HG03354 (cell line): ENCODE measurements around the gene SMURF1.

Experiments used
- ATAC-seq: cut with Tn5 transposase; IDR thresholded peaks from one replicate; pipeline ENCODE4 v1.9.1; 2021; ENCODE audit warnings: mild to moderate bottlenecking; ENCODE audit not compliant: unreplicated experiment, poor library complexity, severe bottlenecking

Gene SMURF1

GRCh38 chr7:99035723-99036545, 108.0 kb downstream of the SMURF1 start:
- no peak for ATAC-seq

GRCh38 chr7:99034932-99035722, 108.8 kb downstream of the SMURF1 start:
- ATAC-seq: no peak

- ATAC-seq: no peak
These were observed 110.1 kb downstream of the SMURF1 start for GRCh38 chr7:99033765-99034164.

- ATAC-seq: no peak
These were observed 111.0 kb downstream of the SMURF1 start for GRCh38 chr7:99032928-99033327.

GRCh38 chr7:99031496-99031895, 112.4 kb downstream of the SMURF1 start:
- no peak for ATAC-seq

- ATAC-seq: no peak
These were observed 113.0 kb downstream of the SMURF1 start for GRCh38 chr7:99030951-99031350.

GRCh38 chr7:99030457-99030856, 113.5 kb downstream of the SMURF1 start:
- ATAC-seq: no peak

GRCh38 chr7:99029466-99030435, 114.2 kb downstream of the SMURF1 start:
- no peak for ATAC-seq

GRCh38 chr7:99028261-99028973, 115.5 kb downstream of the SMURF1 start:
- no peak for ATAC-seq

GRCh38 chr7:99027841-99028240, 116.1 kb downstream of the SMURF1 start:
- ATAC-seq: no peak

- no peak for ATAC-seq
These were observed 116.7 kb downstream of the SMURF1 start for GRCh38 chr7:99027241-99027640.

- ATAC-seq: no peak
These were observed 119.8 kb downstream of the SMURF1 start for GRCh38 chr7:99024066-99024465.

- ATAC-seq: no peak
These were observed 121.9 kb downstream of the SMURF1 start for GRCh38 chr7:99021941-99022560.

- ATAC-seq: no peak
These were observed 123.5 kb downstream of the SMURF1 start for GRCh38 chr7:99020413-99020715.

GRCh38 chr7:99019523-99020412, 124.1 kb downstream of the SMURF1 start:
- no peak for ATAC-seq

- ATAC-seq: no peak
These were observed 127.7 kb downstream of the SMURF1 start for GRCh38 chr7:99016196-99016595.

- ATAC-seq: no peak
These were observed 129.6 kb downstream of the SMURF1 start for GRCh38 chr7:99014113-99014985.
